Activated naive CD4-positive, alpha-beta T cell treated with anti-CD3 and anti-CD28 coated beads, Interleukin-2, amount 10 ng/mL, durations not matched to agents 7 days and 5 days (primary cell): ENCODE results near the gene B4GALT5.
"Not testable (repeated sequence)": the region's sequence is repeated elsewhere in the genome, so short reads cannot be mapped to it uniquely, and the experiment has no call there.

ENCODE experiments used
- CTCF ChIA-PET: fragments of 350-600 bp; sonication (Branson Sonifier 250); formaldehyde crosslinking; loops from one replicate; lab custom pipeline; 2021; ENCODE audit warnings: antibody characterized with exemption; lab: Charles Lee
- DNase-seq: peaks from one replicate; pipeline ENCODE4 v3.0.0-alpha.2; 2020
- H3K27ac Mint-ChIP-seq: one replicate; pipeline ENCODE4 v1.8.0; 2021; ENCODE audit warnings: mild to moderate bottlenecking, moderate library complexity, mixed read lengths
- H3K27me3 Mint-ChIP-seq: one replicate; pipeline ENCODE4 v1.8.0; 2021; ENCODE audit warnings: mild to moderate bottlenecking, mixed read lengths
- H3K36me3 Mint-ChIP-seq: one replicate; pipeline ENCODE4 v1.8.0; 2021; ENCODE audit warnings: mixed read lengths
- H3K4me1 Mint-ChIP-seq: one replicate; pipeline ENCODE4 v1.8.0; 2021; ENCODE audit warnings: mixed read lengths
- H3K4me3 Mint-ChIP-seq: one replicate; pipeline ENCODE4 v1.8.0; 2021; ENCODE audit warnings: mild to moderate bottlenecking, moderate library complexity, mixed read lengths
- H3K9me3 Mint-ChIP-seq: one replicate; pipeline ENCODE4 v1.8.0; 2021; ENCODE audit warnings: mixed read lengths

B4GALT5 gene

GRCh38 chr20:49622243-49622642 lies 91.4 kb downstream of the B4GALT5 start:
- CTCF ChIA-PET, result no interaction called here

GRCh38 chr20:49620364-49621240 lies 93.1 kb downstream of the B4GALT5 start:
- no peak for DNase-seq
- Mint-ChIP-seq H3K4me1 (peaks cover 3% of the 10 kb centered on the region), H3K4me3 (no peak overlapping the region), H3K27me3 (peaks cover 32% of the 10 kb centered on the region), H3K36me3 (no peaks in the 10 kb centered on the region), H3K9me3 (peaks cover 6% of the 10 kb centered on the region), H3K27ac (no peak overlapping the region)
- CTCF ChIA-PET, result interaction anchor here (1.2 kb wide), 1 partner anchor 226 kb away, joined by 3 read pairs; no protein-coding TSS in a partner anchor

More at GRCh38 chr20:49622243-49622642, 91.4 kb downstream of the B4GALT5 start:
- H3K36me3 Mint-ChIP-seq, result no peaks in the 10 kb centered on the region
- no peak overlapping the region for H3K27ac Mint-ChIP-seq
- no peak overlapping the region for H3K4me3 Mint-ChIP-seq
- peaks cover 3% of the 10 kb centered on the region for H3K4me1 Mint-ChIP-seq
- DNase-seq, result no peak
- H3K27me3 Mint-ChIP-seq, result peaks cover 43% of the 10 kb centered on the region
- peaks cover 6% of the 10 kb centered on the region for H3K9me3 Mint-ChIP-seq

- peaks cover 3% of the 10 kb centered on the region for H3K4me1 Mint-ChIP-seq
- H3K4me3 Mint-ChIP-seq, result no peak overlapping the region
- no peak overlapping the region for H3K27ac Mint-ChIP-seq
- no peak for DNase-seq
- no peaks in the 10 kb centered on the region for H3K36me3 Mint-ChIP-seq
- CTCF ChIA-PET, result interaction anchor here (0.8 kb wide), 1 partner anchor 296 kb away, joined by 3 read pairs; no protein-coding TSS in a partner anchor
- H3K27me3 Mint-ChIP-seq, result peaks cover 20% of the 10 kb centered on the region
- H3K9me3 Mint-ChIP-seq, result peaks cover 6% of the 10 kb centered on the region
Observed at GRCh38 chr20:49619113-49620048, 94.3 kb downstream of the B4GALT5 start.

DNA sequence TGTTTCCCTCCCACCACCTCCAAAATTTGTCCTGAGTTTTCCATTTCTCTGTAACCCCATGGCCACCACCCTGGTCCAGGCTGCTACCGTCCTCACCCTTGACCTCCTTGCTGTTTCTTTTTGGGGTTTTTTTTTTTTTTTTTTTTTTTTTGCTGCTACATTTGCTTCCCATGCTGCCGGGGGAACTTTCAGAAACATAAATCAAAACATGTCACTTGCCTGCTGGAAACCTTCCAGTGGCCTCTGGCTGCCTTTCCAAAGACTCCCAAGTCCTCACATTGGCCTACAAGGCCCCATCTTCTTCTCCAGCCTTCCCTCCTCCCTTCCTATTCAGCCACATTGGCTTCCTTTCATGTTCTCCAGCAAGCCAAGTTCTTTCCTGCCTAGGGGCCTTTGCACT lies 95.4 kb downstream of the B4GALT5 start:
- no peak overlapping the region for H3K27ac Mint-ChIP-seq
- H3K9me3 Mint-ChIP-seq, result peaks cover 6% of the 10 kb centered on the region
- H3K36me3 Mint-ChIP-seq, result no peaks in the 10 kb centered on the region
- no peak for DNase-seq
- no peak overlapping the region for H3K4me3 Mint-ChIP-seq
- CTCF ChIA-PET, result interaction anchor here (0.8 kb wide), 1 partner anchor 294 kb away, joined by 3 read pairs; no protein-coding TSS in a partner anchor
- peaks cover 3% of the 10 kb centered on the region for H3K4me1 Mint-ChIP-seq
- H3K27me3 Mint-ChIP-seq, result peaks cover 19% of the 10 kb centered on the region

DNA sequence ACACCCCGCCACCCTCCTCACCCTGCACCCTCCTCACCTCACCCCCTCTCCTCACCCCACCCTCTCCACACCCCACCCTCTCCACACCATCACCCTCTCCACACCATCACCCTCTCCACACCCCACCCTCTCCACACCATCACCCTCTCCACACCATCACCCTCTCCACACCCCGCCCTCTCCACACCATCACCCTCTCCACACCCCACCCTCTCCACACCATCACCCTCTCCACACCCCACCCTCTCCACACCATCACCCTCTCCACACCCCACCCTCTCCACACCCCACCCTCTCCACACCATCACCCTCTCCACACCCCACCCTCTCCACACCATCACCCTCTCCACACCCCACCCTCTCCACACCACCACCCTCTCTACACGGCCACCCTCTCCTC lies 96.3 kb downstream of the B4GALT5 start:
- H3K9me3 Mint-ChIP-seq, H3K4me1 Mint-ChIP-seq, H3K27ac Mint-ChIP-seq, CTCF ChIA-PET, H3K4me3 Mint-ChIP-seq, H3K36me3 Mint-ChIP-seq: not testable (repeated sequence)
- peak; percentile 33 for DNase-seq
- H3K27me3 Mint-ChIP-seq, result peaks cover 13% of the 10 kb centered on the region

GRCh38 chr20:49616154-49617007 lies 97.3 kb downstream of the B4GALT5 start:
- no peaks in the 10 kb centered on the region for H3K9me3 Mint-ChIP-seq
- no peak overlapping the region for H3K27ac Mint-ChIP-seq
- no peak overlapping the region for H3K4me3 Mint-ChIP-seq
- peaks cover 6% of the 10 kb centered on the region for H3K4me1 Mint-ChIP-seq
- H3K36me3 Mint-ChIP-seq, result no peaks in the 10 kb centered on the region
- peaks cover 9% of the 10 kb centered on the region for H3K27me3 Mint-ChIP-seq
- CTCF ChIA-PET, result interaction anchor here (5.7 kb wide), 1 partner anchor 229 kb away, joined by 57 read pairs; no protein-coding TSS in a partner anchor
- DNase-seq, result no peak

DNA sequence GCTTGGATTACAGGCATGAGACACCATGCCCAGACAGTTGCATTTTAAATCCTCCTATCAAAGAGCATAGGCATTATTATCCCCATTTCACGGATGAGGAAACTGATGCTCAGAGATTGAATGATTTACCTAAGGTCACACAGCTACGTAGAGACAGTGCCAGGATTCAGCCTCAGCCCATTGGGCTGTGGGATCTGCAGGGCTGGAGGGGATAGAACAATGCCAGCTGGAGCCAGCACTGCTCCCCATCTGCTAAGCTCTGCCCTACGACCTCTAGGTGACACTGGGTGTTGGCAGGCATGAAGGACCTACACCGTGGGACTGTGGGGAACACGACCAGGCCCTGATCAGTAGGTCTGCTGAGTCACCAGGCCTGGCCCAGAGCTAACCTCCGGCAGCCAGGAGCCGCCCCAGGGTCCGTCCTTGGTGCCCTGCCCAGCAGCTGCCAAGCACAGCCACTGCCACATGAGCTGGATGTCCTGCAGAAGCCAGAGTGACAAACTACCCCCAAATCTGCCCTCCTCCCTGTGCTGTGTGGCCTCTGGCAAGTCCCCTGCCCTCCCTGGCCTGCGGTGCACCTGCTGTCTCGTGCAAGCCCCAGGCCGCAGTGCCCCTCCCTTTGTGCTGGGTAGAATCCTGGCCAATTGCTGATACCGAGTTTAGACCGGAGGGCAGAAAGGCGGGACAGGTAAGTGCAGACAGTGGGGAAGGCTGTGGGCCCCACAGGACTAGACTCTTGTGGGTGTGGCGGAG lies 98.1 kb downstream of the B4GALT5 start:
- no peak overlapping the region for H3K4me3 Mint-ChIP-seq
- H3K27me3 Mint-ChIP-seq, result peaks cover 3% of the 10 kb centered on the region
- no peak overlapping the region for H3K27ac Mint-ChIP-seq
- no peaks in the 10 kb centered on the region for H3K36me3 Mint-ChIP-seq
- peaks cover 10% of the 10 kb centered on the region for H3K4me1 Mint-ChIP-seq
- no peaks in the 10 kb centered on the region for H3K9me3 Mint-ChIP-seq
- CTCF ChIA-PET, result interaction anchor here (5.7 to 16.8 kb wide), 2 partner anchors 75 to 230 kb away, joined by 57 to 532 read pairs; no protein-coding TSS in a partner anchor
- no peak for DNase-seq

GRCh38 chr20:49615051-49615400 lies 98.7 kb downstream of the B4GALT5 start:
- H3K27me3 Mint-ChIP-seq, H3K27ac Mint-ChIP-seq, H3K9me3 Mint-ChIP-seq, H3K36me3 Mint-ChIP-seq, H3K4me3 Mint-ChIP-seq, H3K4me1 Mint-ChIP-seq, DNase-seq: not testable (repeated sequence)
- CTCF ChIA-PET, result interaction anchor here (5.7 to 16.8 kb wide), 2 partner anchors 75 to 231 kb away, joined by 57 to 532 read pairs; no protein-coding TSS in a partner anchor

DNA sequence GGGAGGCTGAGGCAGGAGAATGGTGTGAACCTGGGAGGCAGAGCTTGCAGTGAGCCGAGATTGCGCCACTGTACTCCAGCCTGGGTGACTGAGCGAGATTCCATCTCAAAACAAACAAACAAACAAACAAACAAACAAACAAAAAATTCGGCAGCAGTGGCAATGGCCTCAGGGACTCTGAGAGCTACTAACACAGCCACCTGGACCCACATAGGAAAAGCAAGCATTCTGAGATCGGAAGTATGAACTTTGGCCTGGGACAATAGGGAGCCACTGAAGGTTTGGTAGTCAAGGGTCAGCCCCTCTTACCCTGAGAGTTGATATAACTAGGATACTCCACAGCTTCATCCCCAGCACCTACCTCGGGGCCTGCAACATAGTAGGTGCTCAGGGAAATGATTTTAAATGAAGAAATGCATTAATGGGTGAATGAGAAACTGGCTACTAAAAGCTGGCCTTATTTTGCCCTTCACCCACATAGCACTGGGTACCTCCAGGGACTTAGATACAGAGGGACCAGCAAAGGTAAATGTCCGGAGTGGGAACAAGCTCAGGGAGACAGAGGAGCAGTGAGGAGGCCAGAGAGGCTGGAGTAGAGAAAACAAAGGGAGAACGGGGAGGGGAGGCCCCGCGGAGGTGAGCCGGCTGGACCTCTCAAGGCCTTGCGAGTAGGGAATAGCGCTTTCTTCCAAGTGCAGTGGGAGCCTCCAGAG lies 99.2 kb downstream of the B4GALT5 start:
- Mint-ChIP-seq H3K27me3 (peaks cover 9% of the 10 kb centered on the region), H3K9me3 (no peaks in the 10 kb centered on the region), H3K4me1 (peaks cover 11% of the 10 kb centered on the region), H3K4me3 (no peak overlapping the region), H3K27ac (no peak overlapping the region), H3K36me3 (no peaks in the 10 kb centered on the region)
- CTCF ChIA-PET, result interaction anchor here (5.7 to 16.8 kb wide), 2 partner anchors 74 to 231 kb away, joined by 57 to 532 read pairs; no protein-coding TSS in a partner anchor
- DNase-seq, result no peak

DNA sequence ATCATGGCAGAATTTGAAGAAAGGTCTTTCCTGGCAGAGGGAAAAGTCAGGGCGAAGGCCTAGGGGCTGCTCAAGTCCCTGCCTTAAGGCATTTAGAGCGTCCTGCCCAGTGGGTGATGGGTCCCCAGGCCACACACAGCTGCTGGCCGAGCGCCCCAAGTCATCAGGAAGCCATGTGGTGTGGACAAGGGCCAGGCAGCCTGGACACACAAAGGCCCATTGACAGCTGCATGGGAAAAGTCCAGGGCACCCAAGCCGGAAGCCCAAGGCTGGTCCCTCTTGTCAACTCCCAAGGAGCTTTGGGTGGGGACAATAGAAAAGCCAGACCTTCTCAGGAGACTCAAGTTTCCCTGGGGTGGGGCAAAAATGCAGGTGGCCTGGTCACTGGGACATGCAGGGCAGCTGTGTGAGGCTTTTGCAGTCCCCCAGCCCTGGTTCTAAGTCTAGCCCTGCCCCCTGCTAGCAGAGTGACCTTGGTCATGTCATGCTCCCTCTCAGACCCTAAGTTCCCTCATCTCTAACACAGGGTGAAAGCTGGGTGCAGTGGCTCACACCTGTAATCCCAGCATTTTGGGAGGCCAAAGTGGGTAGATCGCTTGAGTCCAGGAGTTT lies 101.4 kb downstream of the B4GALT5 start:
- H3K27me3 Mint-ChIP-seq, result peaks cover 22% of the 10 kb centered on the region
- H3K9me3 Mint-ChIP-seq, result no peaks in the 10 kb centered on the region
- H3K4me1 Mint-ChIP-seq, result peaks cover 26% of the 10 kb centered on the region
- CTCF ChIA-PET, result interaction anchor here (0.6 to 16.8 kb wide), 12 partner anchors 30 to 317 kb away, joined by 3 to 532 read pairs (median 4); no protein-coding TSS in a partner anchor
- no peak overlapping the region for H3K4me3 Mint-ChIP-seq
- no peak overlapping the region for H3K27ac Mint-ChIP-seq
- no peak for DNase-seq
- H3K36me3 Mint-ChIP-seq, result peaks cover 8% of the 10 kb centered on the region

DNA sequence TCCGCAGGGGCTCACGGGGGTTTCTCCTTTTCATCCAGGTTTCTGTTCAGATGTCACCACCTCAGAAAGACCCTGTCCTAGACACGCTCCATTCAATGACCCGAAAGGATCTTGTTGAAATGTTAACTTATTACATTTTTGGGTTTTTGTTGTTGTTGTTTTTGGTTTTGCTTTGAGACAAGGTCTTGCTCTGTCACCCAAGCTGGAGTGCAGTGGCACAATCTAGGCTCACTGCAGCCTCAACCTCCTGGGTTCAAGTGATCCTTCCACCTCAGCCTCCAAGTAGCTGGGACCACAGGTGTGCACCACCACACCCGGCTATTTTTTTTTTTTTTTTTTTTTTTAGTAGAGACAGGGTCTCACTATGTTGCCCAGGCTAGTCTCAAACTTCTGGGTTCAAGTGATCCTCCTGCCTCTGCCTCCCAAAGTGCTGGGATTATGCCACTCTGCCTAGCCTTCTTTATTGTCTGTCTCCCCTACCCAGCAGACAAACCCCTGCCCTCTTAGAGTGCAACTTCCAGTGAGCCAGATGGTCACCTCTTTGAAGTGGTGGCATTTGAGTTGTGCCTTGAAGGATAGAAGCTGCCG lies 102.0 kb downstream of the B4GALT5 start:
- not testable (repeated sequence) for DNase-seq, H3K9me3 Mint-ChIP-seq, H3K27ac Mint-ChIP-seq, H3K4me3 Mint-ChIP-seq, H3K36me3 Mint-ChIP-seq
- Mint-ChIP-seq H3K27me3 (peaks cover 22% of the 10 kb centered on the region), H3K4me1 (peaks cover 26% of the 10 kb centered on the region)
- CTCF ChIA-PET, result interaction anchor here (0.6 to 16.8 kb wide), 11 partner anchors 31 to 282 kb away, joined by 3 to 532 read pairs (median 5); no protein-coding TSS in a partner anchor
